GM23248 (cell line): Measurements from ENCODE around the gene GPSM1. TPM values are rescaled to one million over a fixed set of nuclear protein-coding genes. Genes with fewer than 3 reads are reported as not detected.

Source experiments
- DNase-seq: peaks from one replicate; pipeline ENCODE4 v3.0.0-alpha.2; 2015
- H2AFZ ChIP-seq: fragments of 200-600 bp; sonication (generic); 2 replicates; pipeline ENCODE4 v1.6.1; 2016; ENCODE audit warnings: antibody characterized with exemption
- H3F3A ChIP-seq: fragments of 200-600 bp; sonication (generic); 2 replicates; pipeline ENCODE4 v1.6.1; 2016; ENCODE audit warnings: mild to moderate bottlenecking, antibody characterized with exemption, mixed run types; ENCODE audit not compliant: insufficient read depth
- H3K27ac ChIP-seq: fragments of 200-600 bp; sonication (generic); 2 replicates; pipeline ENCODE4 v1.5.1; 2016; ENCODE audit warnings: mild to moderate bottlenecking
- H3K27me3 ChIP-seq: fragments of 200-600 bp; sonication (generic); replicated peaks from 2 replicates; pipeline ENCODE4 v1.6.1; 2016; ENCODE audit warnings: mild to moderate bottlenecking; ENCODE audit not compliant: insufficient read depth
- H3K36me3 ChIP-seq: fragments of 200-600 bp; sonication (generic); 2 replicates; pipeline ENCODE4 v1.6.1; 2016; ENCODE audit warnings: low read depth, mild to moderate bottlenecking
- H3K4me1 ChIP-seq: fragments of 200-600 bp; sonication (generic); 2 replicates; pipeline ENCODE4 v1.6.1; 2016; ENCODE audit warnings: mild to moderate bottlenecking; ENCODE audit not compliant: insufficient read depth
- H3K4me2 ChIP-seq: fragments of 200-600 bp; sonication (generic); one replicate; pipeline ENCODE4 v1.6.1; 2016; ENCODE audit warnings: mild to moderate bottlenecking; ENCODE audit not compliant: unreplicated experiment
- H3K4me3 ChIP-seq: fragments of 200-600 bp; sonication (generic); 2 replicates; pipeline ENCODE4 v1.5.1; 2016; ENCODE audit warnings: mild to moderate bottlenecking
- H3K79me2 ChIP-seq: fragments of 200-600 bp; sonication (generic); 2 replicates; pipeline ENCODE4 v1.6.1; 2016; ENCODE audit warnings: mild to moderate bottlenecking; ENCODE audit not compliant: insufficient read depth
- H3K9ac ChIP-seq: fragments of 200-600 bp; sonication (generic); 2 replicates; pipeline ENCODE4 v1.6.1; 2016; ENCODE audit warnings: mild to moderate bottlenecking
- H3K9me2 ChIP-seq: fragments of 200-600 bp; sonication (generic); 2 replicates; pipeline ENCODE4 v1.6.1; 2016; ENCODE audit warnings: mixed run types, mild to moderate bottlenecking, moderate library complexity; ENCODE audit not compliant: insufficient read depth
- H3K9me3 ChIP-seq: fragments of 200-600 bp; sonication (generic); one replicate; pipeline ENCODE4 v1.6.1; 2017; ENCODE audit warnings: low read depth
- H4K20me1 ChIP-seq: fragments of 200-600 bp; sonication (generic); 2 replicates; pipeline ENCODE4 v1.6.0; 2016; ENCODE audit not compliant: insufficient read depth
- EZH2 ChIP-seq: fragments of 200-600 bp; sonication (generic); IDR thresholded peaks from 2 replicates; pipeline ENCODE4 v1.6.1; 2018; ENCODE audit warnings: antibody characterized with exemption, mild to moderate bottlenecking; ENCODE audit not compliant: insufficient read depth, poor library complexity, severe bottlenecking
- EZH2phosphoT487 ChIP-seq: fragments of 200-600 bp; sonication (generic); IDR thresholded peaks from 2 replicates; pipeline ENCODE4 v1.6.1; 2018; ENCODE audit warnings: antibody characterized with exemption, moderate library complexity, mild to moderate bottlenecking, low read depth; ENCODE audit not compliant: insufficient read depth
- WGBS, 2 experiments: methylation state at CpG; one replicate each; pipeline ENCODE4 v1.1.6; 2015 to 2017; ENCODE audit warnings: low lambda C conversion rate in 2 of 2, low coverage in 1 of 2; ENCODE audit errors: missing lambda C conversion rate in 2 of 2; 5-methylcytosine and 5-hydroxymethylcytosine counted together
- in situ Hi-C: fragments of 300-500 bp; cut with MboI; formaldehyde crosslinking; loops from 2 replicates; pipeline ENCODE4 v1.15.0; 2020
- polyA plus RNA-seq: library from polyadenylated mRNA; unstranded; fragments of >200 nt; fragmentation: Nextera tagmentation; extraction: Ambion mirVana; gene quantifications from 2 replicates; pipeline ENCODE4 v1.2.1, GENCODE V29; 2016
- total RNA-seq: library from RNA; depleted of rRNA; stranded (reverse); fragments of >200 nt; shearing (Covaris generic); gene quantifications from 2 replicates; pipeline ENCODE4 v1.2.3, GENCODE V29; 2014; rRNA removed

The GPSM1 gene
- total RNA-seq (51.6 and 57.1 TPM in 2 replicates), polyA plus RNA-seq (12.4 and 13.7 TPM in 2 replicates)

GRCh38 chr9:136327304-136327974 is at the start of gene GPSM1:
Gene GPSM1 (plus strand): TSS chr9:136327539. CDS start chr9:136327696, 157 bp downstream.
- WGBS, 2 experiments = 1 to 2% methylated on average over 25 to 52 of the region's 88 CpGs
- Histone ChIP-seq H3K9me3 (no peaks in the 10 kb centered on the region), H3K4me3 (peak within 1 kb of the TSS; percentile 72), H3K27me3 (no peaks in the 10 kb centered on the region), H3K9me2 (no peaks in the 10 kb centered on the region), H4K20me1 (no peaks in the 10 kb centered on the region), H3K27ac (peak within 1 kb of the TSS; percentile 90), H3K79me2 (peaks cover 45% of the 10 kb centered on the region), H2AFZ (peak within 1 kb of the TSS; percentile 78), H3F3A (no peaks in the 10 kb centered on the region), H3K4me1 (peaks cover 18% of the 10 kb centered on the region), H3K9ac (peak within 1 kb of the TSS; percentile 86), H3K36me3 (no peaks in the 10 kb centered on the region), H3K4me2 (peak within 1 kb of the TSS; percentile 76)
- in situ Hi-C loops = no loop called here
- DNase-seq = peak; percentile 81
- no peak for TF ChIP-seq EZH2
- TF ChIP-seq EZH2phosphoT487 = no peak

GRCh38 chr9:136277746-136278145 is 49.6 kb upstream of the GPSM1 start:
- H3F3A ChIP-seq = no peaks in the 10 kb centered on the region
- in situ Hi-C loops = no loop called here
- H3K9me2 ChIP-seq = no peaks in the 10 kb centered on the region
- H4K20me1 ChIP-seq = no peaks in the 10 kb centered on the region
- H3K27me3 ChIP-seq = peaks cover 26% of the 10 kb centered on the region
- no peak overlapping the region for H3K4me2 ChIP-seq
- no peak overlapping the region for H3K27ac ChIP-seq
- no peak overlapping the region for H2AFZ ChIP-seq
- H3K9ac ChIP-seq = no peak overlapping the region
- no peaks in the 10 kb centered on the region for H3K36me3 ChIP-seq
- no peak for DNase-seq
- no peaks in the 10 kb centered on the region for H3K4me1 ChIP-seq
- TF ChIP-seq EZH2 (no peak), EZH2phosphoT487 (no peak)
- H3K79me2 ChIP-seq = no peaks in the 10 kb centered on the region
- no peaks in the 10 kb centered on the region for H3K9me3 ChIP-seq
- no peak overlapping the region for H3K4me3 ChIP-seq
- WGBS, 2 experiments = 60 to 61% methylated on average over 14 of the region's 14 CpGs

GRCh38 chr9:136278221-136278620 is 49.1 kb upstream of the GPSM1 start:
- Histone ChIP-seq H3K9me2 (no peaks in the 10 kb centered on the region), H4K20me1 (no peaks in the 10 kb centered on the region), H3K36me3 (no peaks in the 10 kb centered on the region), H3K79me2 (no peaks in the 10 kb centered on the region), H3K27ac (no peak overlapping the region), H3F3A (no peaks in the 10 kb centered on the region), H3K9me3 (no peaks in the 10 kb centered on the region), H3K27me3 (peaks cover 26% of the 10 kb centered on the region), H3K9ac (no peak overlapping the region), H3K4me3 (no peak overlapping the region), H3K4me2 (no peak overlapping the region), H2AFZ (no peak overlapping the region), H3K4me1 (no peaks in the 10 kb centered on the region)
- no peak for DNase-seq
- 56 to 68% methylated on average over 8 to 9 of the region's 9 CpGs for WGBS, 2 experiments
- no peak for TF ChIP-seq EZH2
- in situ Hi-C loops = no loop called here

GRCh38 chr9:136278894-136279293 is 48.4 kb upstream of the GPSM1 start:
- TF ChIP-seq EZH2 = no peak
- no peak for TF ChIP-seq EZH2phosphoT487

More at GRCh38 chr9:136278894-136279293, 48.4 kb upstream of the GPSM1 start:
- H2AFZ ChIP-seq = no peak overlapping the region
- 23 to 36% methylated on average over 1 of the region's 1 CpG for WGBS, 2 experiments
- H3K9me3 ChIP-seq = no peaks in the 10 kb centered on the region
- no peaks in the 10 kb centered on the region for H3F3A ChIP-seq
- in situ Hi-C loops = no loop called here
- no peak overlapping the region for H3K4me2 ChIP-seq
- no peak for DNase-seq
- H3K4me3 ChIP-seq = no peak overlapping the region
- H3K9me2 ChIP-seq = no peaks in the 10 kb centered on the region
- no peaks in the 10 kb centered on the region for H3K36me3 ChIP-seq
- no peak overlapping the region for H3K9ac ChIP-seq
- H3K27me3 ChIP-seq = peaks cover 26% of the 10 kb centered on the region
- no peaks in the 10 kb centered on the region for H4K20me1 ChIP-seq
- no peaks in the 10 kb centered on the region for H3K4me1 ChIP-seq
- no peak overlapping the region for H3K27ac ChIP-seq
- no peaks in the 10 kb centered on the region for H3K79me2 ChIP-seq
